ENCODE data around the gene MMD2.

DNA sequence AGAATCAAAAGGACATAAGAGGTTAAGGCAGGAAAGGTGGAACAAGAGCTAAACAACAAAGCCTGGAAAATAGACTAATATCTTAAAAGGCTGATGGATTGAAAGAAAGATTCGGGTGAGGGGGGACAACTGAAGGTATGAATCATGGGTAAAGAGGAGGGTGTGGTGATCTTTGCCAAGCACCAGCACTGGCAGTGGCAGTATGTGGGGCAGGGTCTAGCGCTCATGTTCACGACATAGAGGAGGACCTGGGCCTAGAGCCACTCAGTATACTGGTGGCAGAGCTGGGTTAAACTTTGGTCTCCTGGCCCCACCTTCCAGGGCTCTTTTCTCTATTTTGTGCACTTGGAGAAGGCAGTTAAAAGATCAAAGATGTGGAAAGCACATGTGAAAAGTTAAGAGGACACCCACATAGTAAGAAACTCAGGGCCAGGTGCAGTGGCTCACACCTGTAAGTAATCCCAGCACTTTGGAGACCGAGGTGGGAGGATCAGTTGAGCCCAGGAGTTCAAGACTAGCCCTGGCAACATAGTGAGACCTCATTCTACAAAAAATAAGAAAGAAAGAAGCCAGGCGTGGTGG is 40.5 kb upstream of the MMD2 start:
- TF ChIP-seq POLR2A (IDR thresholded peaks at IDR 0.05): no peak
- TF ChIP-seq, protein P1, sequence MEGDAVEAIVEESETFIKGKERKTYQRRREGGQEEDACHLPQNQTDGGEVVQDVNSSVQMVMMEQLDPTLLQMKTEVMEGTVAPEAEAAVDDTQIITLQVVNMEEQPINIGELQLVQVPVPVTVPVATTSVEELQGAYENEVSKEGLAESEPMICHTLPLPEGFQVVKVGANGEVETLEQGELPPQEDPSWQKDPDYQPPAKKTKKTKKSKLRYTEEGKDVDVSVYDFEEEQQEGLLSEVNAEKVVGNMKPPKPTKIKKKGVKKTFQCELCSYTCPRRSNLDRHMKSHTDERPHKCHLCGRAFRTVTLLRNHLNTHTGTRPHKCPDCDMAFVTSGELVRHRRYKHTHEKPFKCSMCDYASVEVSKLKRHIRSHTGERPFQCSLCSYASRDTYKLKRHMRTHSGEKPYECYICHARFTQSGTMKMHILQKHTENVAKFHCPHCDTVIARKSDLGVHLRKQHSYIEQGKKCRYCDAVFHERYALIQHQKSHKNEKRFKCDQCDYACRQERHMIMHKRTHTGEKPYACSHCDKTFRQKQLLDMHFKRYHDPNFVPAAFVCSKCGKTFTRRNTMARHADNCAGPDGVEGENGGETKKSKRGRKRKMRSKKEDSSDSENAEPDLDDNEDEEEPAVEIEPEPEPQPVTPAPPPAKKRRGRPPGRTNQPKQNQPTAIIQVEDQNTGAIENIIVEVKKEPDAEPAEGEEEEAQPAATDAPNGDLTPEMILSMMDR (IDR thresholded peaks at IDR 0.05): no peak
